Measurements from ENCODE around the gene THAP3.
"Not testable (repeated sequence)": the region's sequence is repeated elsewhere in the genome, so short reads cannot be mapped to it uniquely, and the experiment has no call there.

The THAP3 gene

GRCh38 chr1:6635910-6636760 is 11.5 kb downstream of the THAP3 start:
- no peak for DNase-seq

- DNase-seq, result not testable (repeated sequence)
Measured at GRCh38 chr1:6636778-6637177, 12.1 kb downstream of the THAP3 start.

- no peak for DNase-seq
Measured at GRCh38 chr1:6637770-6638169, 13.1 kb downstream of the THAP3 start.

GRCh38 chr1:6638226-6638625 is 13.6 kb downstream of the THAP3 start:
- DNase-seq, result no peak

- not testable (repeated sequence) for DNase-seq
Measured at GRCh38 chr1:6640867-6641266, 16.2 kb downstream of the THAP3 start.

- DNase-seq, result no peak
Measured at GRCh38 chr1:6645018-6645417, 20.4 kb downstream of the THAP3 start.

GRCh38 chr1:6646499-6647148 is 22.0 kb downstream of the THAP3 start:
- DNase-seq, result peak; percentile 20

GRCh38 chr1:6648556-6648955 is 23.9 kb downstream of the THAP3 start:
- no peak for DNase-seq

- DNase-seq, result no peak
Measured at GRCh38 chr1:6651909-6652308, 27.2 kb downstream of the THAP3 start.

GRCh38 chr1:6652986-6653385 is 28.3 kb downstream of the THAP3 start:
- no peak for DNase-seq

GRCh38 chr1:6653436-6654290 is 29.0 kb downstream of the THAP3 start:
- DNase-seq, result no peak

- no peak for DNase-seq
Measured at GRCh38 chr1:6657138-6657537, 32.5 kb downstream of the THAP3 start.

- DNase-seq, result no peak
Measured at GRCh38 chr1:6658359-6659060, 33.8 kb downstream of the THAP3 start.

GRCh38 chr1:6660415-6661049 is 35.9 kb downstream of the THAP3 start:
- DNase-seq, result no peak

- DNase-seq, result not testable (repeated sequence)
Measured at GRCh38 chr1:6662468-6662867, 37.8 kb downstream of the THAP3 start.

GRCh38 chr1:6666696-6667095 is 42.0 kb downstream of the THAP3 start:
- DNase-seq, result no peak

GRCh38 chr1:6667139-6667538 is 42.5 kb downstream of the THAP3 start:
- DNase-seq, result no peak

GRCh38 chr1:6668503-6668902 is 43.8 kb downstream of the THAP3 start:
- DNase-seq, result no peak

- no peak for DNase-seq
Measured at GRCh38 chr1:6672558-6672957, 47.9 kb downstream of the THAP3 start.

- DNase-seq, result no peak
Measured at GRCh38 chr1:6673816-6674398, 49.2 kb downstream of the THAP3 start.

- DNase-seq, result no peak
Measured at GRCh38 chr1:6674771-6675170, 50.1 kb downstream of the THAP3 start.

GRCh38 chr1:6675941-6676340 is 51.3 kb downstream of the THAP3 start:
- DNase-seq, result no peak
